GM19239 (cell line): ENCODE results near the gene LBX1.

Source experiments
- DNase-seq: peaks from one replicate; pipeline ENCODE4 v3.0.0; 2011; ENCODE audit warnings: low spot score; ENCODE audit not compliant: insufficient read length
- FAIRE-seq: peaks from 2 replicates; lab custom pipeline; 2011; peaks lifted over from hg19 to GRCh38; lab: Jason Lieb, UNC

LBX1 gene

DNA sequence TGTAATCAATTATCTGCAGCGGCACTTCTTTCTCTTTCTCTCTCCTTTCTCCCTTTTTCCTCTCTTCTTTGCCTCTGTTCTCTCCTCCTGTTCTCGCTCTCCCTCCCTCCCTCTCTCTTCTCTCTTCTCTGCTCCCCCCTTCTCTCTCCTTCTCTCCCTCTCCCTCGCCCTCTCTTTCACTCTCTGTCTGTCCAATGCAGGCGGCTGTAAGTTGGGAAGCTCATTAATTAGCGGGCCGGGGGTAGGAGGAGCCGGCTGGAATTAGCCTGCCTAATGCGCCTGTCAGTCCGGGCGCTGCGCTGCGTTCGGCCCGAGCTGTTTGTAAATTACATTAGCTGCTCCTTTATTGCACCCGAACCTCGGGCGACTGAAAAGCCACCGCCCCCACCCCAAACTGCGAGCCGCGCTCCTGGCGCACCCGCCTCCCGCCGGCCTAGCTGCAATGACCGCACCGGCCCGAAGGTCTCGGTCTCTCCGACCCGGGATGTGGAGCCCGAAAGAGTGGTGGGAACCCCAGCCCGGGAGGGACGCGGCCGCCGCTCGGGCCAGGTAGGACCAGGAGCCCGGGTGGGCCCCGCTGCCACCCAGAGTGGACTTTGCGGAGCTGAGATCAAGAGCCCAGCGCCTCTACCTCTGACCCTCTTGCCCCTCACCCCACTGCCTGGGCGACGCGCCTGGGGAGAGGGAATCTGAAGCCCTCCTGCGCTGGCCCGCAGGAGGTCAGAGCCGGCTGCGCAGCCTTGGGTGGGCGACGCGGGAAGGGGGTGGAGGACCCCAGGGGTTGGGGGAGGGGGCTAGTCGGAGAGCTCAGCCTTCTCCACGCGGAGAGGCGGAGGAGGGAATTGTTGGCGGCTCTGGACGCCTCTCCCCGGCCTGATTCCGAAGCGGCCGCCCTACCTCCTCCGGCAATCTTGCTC is at the start of gene LBX1:
Gene LBX1, minus strand, starts transcription at position 198 of the 917 bp plus-strand sequence. CDS start 648 bp downstream, outside the sequence.
- DNase-seq: no peak
- no peak for FAIRE-seq

DNA sequence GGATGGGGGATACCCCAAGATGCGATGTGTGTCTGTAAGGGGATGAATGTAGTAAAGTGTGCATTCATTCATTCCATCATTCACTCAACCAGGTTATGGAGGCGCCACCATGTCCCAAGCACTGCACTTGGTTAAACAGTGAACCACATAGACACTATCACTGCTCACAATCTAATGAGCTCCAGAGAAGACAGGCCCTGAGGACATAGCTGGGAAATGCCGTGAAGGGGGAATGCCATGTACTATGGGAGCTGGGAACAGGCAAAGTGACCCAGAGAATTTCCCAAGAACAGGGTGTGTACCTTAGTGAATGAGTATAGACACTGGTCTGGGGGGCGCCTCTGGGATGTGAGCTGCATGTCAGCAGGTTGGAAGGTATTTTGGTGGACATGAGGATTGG is 44.5 kb upstream of the LBX1 start:
- FAIRE-seq (no peak), DNase-seq (no peak)

GRCh38 chr10:101273330-101273729 is 44.1 kb upstream of the LBX1 start:
- no peak for FAIRE-seq
- no peak for DNase-seq

- DNase-seq (peak; percentile 75), FAIRE-seq (peak; percentile 37)
Observed at GRCh38 chr10:101272229-101272868, 43.1 kb upstream of the LBX1 start.

GRCh38 chr10:101270763-101271162 is 41.5 kb upstream of the LBX1 start:
- FAIRE-seq: no peak

GRCh38 chr10:101267776-101268175 is 38.5 kb upstream of the LBX1 start:
- FAIRE-seq: no peak
- DNase-seq: no peak

More at GRCh38 chr10:101270763-101271162, 41.5 kb upstream of the LBX1 start:
- DNase-seq: no peak

GRCh38 chr10:101267290-101267680 is 38.0 kb upstream of the LBX1 start:
- DNase-seq: no peak
- no peak for FAIRE-seq

- DNase-seq (no peak), FAIRE-seq (no peak)
Observed at GRCh38 chr10:101266381-101267289, 37.4 kb upstream of the LBX1 start.

DNA sequence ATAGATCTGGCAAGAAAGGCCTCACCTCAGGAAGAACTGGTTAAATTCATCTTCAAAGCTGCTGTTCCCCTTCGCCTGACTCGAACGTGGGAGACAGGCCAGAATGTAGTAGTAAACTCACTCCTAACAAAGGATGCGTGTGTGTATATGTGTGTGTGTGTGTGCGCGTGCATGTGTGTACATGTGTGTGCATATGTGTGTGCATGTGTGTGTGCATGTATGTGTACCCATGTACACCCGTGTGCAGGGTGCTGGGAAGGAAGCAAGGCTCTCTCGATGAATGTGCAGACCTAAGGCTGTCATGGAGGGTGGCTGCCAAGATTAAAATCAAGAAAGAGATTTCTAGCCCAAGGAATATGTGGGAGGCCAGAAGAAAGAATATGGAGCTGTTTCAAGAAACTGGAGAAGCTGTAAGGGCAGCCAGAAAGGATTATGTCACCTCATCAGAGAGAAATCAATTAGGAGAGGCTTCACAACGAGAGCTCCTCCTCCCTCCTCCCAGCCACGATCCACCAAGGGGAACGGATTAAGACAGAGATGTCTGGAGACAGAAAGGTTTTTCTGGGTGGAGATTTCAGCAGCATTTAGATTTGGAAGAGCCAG is 34.0 kb upstream of the LBX1 start:
- FAIRE-seq (no peak), DNase-seq (no peak)

GRCh38 chr10:101262147-101262546 is 32.9 kb upstream of the LBX1 start:
- FAIRE-seq: no peak

DNA sequence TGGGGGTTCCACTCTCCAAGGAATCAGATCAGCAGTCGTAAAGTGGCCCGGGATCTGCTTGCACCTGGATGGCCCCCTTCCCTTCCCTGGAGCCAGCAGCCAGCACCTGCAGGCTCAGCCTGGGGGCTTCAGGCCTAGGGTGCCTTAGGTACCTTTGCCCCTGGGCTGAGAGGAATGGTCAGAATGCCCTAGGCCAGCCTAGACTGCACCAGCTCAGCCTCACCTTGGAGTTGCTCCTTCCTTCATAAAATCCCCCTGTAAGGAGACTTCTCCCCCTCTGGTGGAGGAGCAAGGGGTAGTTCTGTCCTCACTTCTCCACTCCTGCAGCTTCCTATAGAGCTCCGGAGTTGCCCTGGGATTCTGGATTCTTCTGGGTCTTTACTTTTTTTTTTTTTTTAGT is 32.4 kb upstream of the LBX1 start:
- DNase-seq (no peak), FAIRE-seq (no peak)

More at GRCh38 chr10:101262147-101262546, 32.9 kb upstream of the LBX1 start:
- DNase-seq: no peak

DNA sequence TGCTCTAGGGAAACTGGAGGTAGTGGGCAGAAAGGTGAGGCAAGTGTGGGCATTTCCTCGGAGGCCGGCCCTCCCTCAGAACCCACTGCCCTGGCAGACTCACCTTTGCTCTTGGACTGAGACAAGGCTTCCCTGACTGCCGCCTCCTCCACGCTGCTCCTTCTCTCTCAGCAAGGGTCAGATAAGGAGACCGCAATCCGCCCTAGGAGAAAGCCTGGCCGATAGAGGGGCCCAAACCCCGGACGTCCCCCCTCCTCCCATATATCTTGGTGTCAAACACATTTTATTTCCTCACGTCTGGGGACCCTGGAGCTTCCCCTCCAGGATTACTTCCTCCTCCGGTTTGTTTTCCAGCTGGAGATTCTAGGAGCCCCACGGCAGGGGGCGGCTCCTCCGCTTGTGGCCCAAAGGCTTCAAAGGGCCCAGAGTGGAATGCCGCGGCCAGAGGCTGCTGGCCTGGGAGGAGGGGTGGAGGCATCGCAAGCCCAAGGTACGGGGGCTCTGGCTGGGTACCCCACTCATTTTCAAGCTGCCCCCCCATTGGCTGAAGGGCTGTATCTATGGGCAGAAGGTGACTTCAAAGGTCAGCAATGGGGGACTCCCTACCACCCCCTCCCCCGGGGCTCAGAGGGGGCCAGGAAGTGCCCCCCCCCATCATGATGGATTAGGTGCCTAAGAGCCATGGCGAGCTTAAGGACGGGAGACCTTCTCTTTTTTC is 31.7 kb upstream of the LBX1 start:
- DNase-seq (no peak), FAIRE-seq (no peak)

GRCh38 chr10:101258179-101258885 is 29.1 kb upstream of the LBX1 start:
- no peak for DNase-seq
- peak; percentile 11 for FAIRE-seq

DNA sequence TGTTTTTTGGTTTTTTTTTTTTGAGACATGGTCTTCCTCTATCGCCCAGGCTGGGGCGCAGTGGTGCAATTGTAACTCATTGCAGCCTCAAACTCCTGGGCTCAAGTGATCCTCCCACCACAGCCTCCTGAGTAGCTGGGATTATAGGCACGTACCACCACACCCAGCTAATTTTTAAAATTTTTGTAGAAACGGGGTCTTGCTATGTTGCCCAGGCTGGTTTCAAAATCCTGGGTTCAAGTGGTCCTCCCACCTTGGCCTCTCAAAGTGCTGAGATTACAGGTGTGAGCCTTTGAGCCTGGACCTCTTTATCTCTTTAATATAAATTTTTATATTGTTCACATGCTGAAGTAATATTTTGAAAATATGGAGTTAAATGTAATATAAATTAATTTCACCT is 28.2 kb upstream of the LBX1 start:
- FAIRE-seq (no peak), DNase-seq (no peak)

DNA sequence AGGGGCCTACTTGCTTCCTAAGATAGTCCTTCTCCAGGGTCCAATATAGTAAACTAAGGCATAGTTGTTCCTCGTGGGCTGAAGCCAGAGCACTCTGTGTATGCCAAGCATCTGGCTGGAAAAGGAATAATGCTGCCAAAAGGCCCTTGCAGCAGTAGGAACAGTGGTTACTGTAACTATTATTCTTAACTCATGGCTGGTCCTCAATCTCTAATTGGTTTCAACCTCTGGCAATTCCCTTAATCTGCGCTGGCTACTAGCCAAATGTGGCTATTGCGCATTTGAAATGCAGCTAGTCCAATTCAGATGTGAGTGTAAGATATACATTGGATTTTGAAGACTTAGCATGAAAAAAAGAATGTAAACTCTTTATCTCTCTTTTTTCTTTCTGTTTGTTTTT is 27.8 kb upstream of the LBX1 start:
- no peak for DNase-seq
- FAIRE-seq: no peak

GRCh38 chr10:101256387-101256786 is 27.1 kb upstream of the LBX1 start:
- FAIRE-seq (no peak), DNase-seq (no peak)

DNA sequence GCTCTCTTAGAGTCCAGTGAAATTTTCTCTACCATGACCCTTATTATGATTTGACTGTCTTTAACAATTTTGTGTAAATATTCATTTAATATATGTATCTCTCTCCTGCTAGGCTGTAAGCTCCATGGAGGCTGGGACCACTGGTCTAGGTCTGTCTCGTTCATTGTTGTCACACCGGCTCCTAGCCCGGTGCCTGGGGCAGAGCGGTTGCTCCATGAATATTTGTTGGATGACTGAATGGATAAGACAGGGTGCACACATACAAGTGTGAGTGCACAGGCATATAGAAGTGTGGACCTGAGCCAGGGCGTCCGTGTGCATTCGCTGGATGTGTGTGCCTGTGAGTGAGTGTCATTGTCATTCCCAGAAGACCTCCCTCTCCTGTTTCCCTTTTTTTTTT is 20.9 kb upstream of the LBX1 start:
- DNase-seq (no peak), FAIRE-seq (no peak)

DNA sequence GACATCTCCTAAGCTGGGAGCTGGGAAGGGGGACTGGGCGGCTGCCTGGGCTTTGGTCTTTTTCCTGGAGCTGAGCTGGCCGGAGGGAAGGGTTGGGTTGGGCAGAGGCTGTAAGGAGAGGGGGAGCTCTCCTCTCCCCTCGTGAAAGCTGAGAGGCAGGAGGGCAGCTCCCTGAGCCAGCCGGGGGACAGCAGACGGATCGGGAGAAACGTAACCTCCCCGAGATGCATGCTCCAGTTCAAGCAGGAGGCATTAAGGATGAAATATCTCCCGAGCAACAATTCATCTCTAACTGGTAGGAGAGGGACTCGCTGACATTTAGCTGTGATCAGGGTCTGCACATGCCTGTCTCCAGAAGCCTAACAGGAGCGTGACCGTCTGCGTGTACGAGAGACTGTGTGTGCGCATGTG is 19.9 kb upstream of the LBX1 start:
- no peak for DNase-seq

DNA sequence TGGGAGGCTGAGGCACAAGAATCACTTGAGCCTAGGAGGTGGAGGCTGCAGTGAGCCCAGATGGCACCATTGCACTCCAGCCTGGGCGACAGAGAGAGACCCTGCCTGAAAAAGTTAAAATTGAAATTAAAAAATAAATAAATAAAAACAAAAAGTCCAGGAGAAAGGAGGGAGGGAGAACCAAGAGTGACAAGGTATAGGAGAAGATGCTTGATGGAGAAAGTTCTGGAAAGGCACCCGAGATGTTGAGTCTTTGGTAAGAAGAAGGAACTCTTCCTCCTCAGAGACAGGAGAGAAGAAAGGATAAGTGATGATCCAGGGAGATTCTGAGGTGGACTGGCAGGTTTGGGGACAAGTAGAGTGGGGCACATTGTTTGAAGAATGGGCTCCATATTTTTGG is 17.4 kb upstream of the LBX1 start:
- FAIRE-seq: no peak
- no peak for DNase-seq

More for the DNA sequence above, 19.9 kb upstream of the LBX1 start:
- FAIRE-seq: no peak
